HG02588 (cell line): ENCODE data around the gene GRIK1.

ENCODE experiments used
- ATAC-seq: cut with Tn5 transposase; IDR thresholded peaks from one replicate; pipeline ENCODE4 v1.9.1; 2021; ENCODE audit warnings: mild to moderate bottlenecking, moderate library complexity; ENCODE audit not compliant: unreplicated experiment

The GRIK1 gene

DNA sequence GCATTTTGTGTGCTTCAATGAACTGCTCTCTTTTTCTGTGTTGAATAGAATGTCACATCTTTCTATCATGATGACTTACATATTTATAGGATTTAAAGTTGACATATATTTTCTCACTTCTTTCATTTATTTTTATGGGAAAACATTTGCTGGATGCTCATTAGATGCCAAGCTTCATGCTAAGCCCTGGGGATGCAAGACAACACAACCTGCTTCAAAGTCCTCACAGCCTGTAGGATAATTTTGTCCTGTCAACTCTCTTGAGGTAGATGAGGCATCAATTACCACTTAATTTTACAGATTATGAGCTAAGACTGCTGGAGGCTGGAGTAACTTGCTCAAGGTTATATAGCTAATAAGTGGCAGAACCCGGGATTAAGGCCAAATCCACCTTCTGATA lies 264.3 kb downstream of the GRIK1 start:
- no peak for ATAC-seq

DNA sequence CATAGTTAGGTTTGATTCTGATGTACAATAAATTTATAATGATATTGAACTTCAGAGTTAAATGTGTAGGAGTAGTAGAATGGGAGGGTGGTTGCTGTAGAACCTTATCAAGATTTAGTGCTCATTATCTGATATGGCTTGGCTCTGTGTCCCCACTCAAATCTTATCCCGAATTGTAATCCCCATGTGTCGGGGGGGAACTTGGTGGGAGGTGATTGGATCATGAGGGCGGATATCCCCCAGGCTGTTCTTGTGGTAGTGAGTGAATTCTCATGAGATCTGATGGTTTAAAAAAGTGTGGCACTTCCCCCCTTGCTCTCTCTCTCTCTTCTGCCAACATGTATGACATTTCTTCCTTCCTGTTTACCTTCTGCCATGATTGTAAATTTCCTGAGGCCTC lies 265.5 kb downstream of the GRIK1 start:
- ATAC-seq: no peak

DNA sequence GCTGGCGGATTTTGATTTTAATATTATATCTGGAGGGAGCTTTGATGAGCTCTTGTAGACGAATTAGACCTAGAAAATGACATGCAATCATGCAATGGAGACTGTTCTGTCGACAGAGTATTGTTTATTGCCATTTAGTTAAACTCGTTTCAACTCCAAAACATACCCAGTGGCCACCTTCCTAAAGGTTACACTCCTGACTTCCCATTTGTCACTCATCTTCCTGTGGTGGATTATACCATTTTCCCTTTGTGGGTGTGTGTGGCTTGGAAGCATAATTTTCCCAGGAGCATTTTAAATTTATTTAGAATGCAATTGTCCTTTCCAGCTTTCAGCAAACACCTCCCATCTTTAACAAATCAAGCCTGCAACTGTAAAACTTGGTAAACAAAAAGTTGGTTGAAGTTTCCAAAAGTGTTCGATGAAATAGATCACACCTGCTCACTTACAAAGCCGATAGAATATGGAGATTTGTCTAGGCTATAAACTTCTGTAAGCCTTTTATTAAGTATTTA lies 266.6 kb downstream of the GRIK1 start:
- no peak for ATAC-seq

DNA sequence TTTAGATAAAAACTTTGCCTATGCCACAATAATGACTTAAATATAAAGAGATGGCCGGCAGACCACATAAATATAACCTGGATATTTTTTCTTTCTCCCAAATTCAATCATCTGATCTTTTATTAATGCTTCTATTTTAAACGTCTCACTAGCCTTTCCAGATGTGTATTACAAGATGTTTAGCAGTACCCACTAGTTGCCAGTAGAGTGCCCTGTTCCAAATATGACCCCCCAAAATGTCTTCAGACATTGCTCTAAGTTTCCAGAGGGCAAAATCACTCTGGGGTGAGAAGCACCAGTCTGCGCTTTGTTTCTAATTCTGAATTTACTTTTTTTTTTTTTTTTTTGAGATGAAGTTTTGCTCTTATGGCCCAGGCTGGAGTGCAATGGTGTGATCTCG lies 268.1 kb downstream of the GRIK1 start:
- no peak for ATAC-seq

DNA sequence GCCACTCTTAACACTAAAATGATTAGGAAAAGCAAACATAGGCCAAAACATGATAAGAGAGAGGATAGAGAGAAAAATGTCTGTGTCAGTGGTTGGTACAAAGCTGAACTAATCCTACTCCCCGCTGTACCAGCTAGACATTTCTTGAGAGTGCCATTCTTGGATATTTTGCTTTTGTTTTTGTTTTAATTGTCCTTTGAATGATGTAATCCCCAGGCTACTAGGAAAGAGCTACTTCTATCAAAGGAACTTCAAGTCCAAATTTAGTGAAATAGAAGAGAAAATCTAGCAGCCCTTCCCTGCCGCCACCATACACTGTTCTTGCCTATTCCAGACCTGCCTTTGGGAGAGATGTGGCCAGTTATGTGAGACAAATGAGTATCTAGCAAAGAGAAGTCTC lies 269.6 kb downstream of the GRIK1 start:
- ATAC-seq: no peak

DNA sequence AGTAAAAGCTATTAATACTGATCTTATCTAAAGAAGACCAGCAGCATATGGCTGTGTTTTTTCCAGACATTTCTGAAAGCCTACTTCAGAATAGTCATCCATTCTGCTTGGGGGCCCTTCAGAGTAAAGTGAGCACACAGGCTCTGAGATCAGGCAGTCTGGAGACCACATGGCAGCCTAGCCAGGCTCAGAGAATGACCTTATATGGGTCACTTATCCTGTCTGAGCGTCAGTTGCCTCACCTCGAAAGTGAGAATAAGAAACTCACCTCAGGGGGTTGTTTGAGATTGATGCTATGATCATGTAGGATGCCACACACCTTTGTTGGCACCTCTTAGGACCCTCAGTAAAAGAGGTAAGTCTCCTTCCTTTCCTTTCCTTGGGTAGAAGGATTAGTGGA lies 270.4 kb downstream of the GRIK1 start:
- ATAC-seq: no peak

DNA sequence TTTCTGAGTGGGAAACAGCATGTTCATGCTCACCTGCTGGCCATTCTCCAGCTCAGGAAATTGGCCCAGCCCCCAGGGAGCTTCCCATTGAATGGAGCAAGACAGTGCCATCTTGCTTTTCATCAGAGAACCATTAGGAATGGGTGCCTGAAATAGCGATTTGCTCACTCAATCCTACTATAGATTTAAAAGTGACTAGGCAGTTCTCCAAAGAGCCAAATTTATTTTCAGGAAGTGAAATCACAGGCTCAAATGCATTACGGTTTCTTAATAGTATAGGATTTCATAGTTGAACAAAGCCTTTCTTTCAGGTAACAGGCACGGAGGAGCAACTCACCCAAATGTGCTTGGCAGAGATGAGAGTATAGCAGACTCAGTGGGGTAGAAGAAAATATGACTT lies 272.1 kb downstream of the GRIK1 start:
- ATAC-seq: no peak

DNA sequence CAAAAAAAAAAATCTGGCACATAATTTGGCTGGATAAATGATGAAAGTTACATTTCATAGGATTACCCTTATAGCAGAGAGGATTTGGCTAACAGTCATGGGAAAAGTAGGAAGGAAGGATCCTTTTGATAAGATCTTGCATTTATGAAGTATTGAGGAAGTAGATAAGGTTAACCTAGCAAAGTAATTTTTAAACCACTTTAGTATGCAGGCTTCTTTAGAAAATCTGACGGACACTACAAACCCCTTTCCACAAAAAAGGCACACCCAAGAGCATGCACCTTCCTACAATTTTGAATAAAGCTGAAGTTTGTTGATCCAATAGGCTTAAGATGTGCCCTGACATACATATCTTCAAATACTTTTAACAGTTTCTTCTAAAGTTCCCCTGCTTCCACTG lies 275.2 kb downstream of the GRIK1 start:
- ATAC-seq: no peak

DNA sequence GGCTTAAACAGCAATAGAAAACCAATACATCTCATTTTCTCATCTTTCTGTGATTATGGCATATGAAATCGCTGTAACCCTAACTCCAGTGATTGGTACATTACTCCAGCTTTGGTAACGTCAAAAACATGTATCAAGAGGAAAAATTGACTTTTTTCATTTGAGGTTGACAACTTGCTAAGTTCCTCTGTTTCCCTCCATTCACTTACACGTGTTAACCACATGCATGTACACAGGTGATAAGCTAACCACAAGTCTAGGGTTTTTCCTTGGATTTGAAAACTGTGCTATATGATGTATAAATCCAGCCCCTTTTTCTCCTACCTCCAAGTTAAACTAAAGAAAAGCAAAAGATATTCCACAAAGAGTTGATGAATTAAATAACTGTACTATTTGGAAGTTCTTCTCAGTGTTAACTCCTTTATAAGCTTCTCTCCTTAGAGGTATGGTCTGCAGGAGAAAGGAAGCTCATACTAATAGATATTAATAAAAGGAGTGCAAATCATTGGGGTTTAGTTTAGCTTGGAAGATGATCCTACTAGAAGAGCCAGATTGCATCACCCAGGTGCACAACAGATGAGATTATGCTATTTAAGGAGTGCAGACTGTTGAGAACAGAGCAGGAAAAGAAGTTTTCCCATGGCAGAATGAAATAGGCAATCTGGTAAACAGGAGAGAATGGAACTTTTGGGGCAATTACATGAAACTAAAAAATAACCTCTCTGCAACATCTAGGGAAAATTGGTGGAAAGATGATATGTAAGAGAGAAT lies 277.9 kb downstream of the GRIK1 start:
- no peak for ATAC-seq

DNA sequence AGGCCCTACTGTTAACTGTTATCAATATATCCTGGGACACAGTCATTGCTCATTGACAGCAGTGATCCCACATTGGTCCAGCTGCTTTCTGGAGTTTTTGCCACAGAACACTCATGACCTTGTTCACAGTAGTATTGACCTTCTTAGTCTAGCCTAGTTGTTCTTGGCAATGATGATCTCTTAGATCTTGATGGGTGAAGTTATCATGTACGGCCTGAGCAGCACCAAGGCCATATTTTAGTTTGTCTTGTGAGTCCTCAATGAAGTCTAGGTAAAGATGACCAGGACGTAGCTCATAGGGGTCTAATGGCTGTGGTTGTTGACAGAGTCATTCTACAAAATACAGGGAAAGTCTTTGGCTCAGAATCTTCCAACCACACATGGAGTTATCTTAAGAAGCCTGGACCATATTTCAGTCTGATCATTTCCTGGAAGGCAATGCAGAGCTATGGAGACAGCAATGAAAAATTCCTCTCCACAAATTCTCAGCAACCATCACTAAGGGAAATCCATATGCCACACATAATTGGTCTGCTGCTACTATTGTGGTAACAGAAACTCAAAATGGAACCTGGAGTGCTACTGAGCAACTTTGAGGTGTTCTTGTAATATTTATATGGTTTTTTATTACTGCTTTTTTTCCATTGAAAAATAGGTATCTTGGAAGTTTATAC lies 279.6 kb downstream of the GRIK1 start:
- ATAC-seq: no peak

DNA sequence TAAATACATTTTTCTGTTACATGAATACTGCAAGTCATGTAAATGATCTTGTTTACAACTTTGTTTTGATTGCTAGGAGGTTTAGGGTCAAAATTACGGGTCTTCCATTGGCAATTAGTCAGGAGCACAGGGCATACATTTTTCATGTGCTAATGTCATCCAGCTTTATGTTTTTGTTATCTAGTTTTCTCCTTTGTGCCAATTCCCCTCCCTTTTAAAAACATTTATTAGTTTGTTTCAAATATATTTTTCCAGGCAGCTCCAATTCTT lies 280.9 kb downstream of the GRIK1 start:
- ATAC-seq: no peak

DNA sequence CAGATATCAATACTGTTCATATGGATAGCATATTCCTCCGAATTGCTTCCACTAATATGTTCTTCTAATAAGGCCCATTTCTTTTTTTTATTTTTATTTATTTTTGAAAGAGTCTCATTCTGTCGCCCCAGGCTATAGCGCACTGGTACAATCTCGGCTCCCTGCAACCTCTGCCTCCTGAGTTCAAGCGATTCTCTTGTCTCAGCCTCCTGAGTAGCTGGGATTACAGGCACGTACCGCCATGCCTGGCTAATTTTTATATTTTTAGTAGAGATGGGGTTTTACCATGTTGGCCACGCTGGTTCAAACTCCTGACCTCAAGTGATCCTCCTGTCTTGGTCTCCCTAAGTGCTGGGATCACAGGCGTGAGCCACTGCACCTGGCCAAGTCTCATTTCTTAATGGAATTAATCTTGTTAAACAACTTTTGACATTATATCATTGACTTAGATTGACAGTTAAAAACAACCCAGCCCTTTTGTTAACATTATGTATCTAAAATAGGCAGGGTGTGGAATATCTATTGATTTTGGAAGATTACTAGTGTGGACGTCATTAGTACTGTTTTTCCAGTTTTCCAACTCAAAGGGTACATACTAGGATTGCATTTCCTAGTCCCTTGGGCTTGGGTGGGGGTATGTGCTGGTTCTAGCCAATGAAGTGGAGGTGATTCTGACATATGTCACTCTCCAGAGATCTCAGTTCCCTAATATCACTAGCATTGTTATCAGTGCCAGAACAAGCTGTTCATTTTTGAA lies 281.4 kb downstream of the GRIK1 start:
- no peak for ATAC-seq

DNA sequence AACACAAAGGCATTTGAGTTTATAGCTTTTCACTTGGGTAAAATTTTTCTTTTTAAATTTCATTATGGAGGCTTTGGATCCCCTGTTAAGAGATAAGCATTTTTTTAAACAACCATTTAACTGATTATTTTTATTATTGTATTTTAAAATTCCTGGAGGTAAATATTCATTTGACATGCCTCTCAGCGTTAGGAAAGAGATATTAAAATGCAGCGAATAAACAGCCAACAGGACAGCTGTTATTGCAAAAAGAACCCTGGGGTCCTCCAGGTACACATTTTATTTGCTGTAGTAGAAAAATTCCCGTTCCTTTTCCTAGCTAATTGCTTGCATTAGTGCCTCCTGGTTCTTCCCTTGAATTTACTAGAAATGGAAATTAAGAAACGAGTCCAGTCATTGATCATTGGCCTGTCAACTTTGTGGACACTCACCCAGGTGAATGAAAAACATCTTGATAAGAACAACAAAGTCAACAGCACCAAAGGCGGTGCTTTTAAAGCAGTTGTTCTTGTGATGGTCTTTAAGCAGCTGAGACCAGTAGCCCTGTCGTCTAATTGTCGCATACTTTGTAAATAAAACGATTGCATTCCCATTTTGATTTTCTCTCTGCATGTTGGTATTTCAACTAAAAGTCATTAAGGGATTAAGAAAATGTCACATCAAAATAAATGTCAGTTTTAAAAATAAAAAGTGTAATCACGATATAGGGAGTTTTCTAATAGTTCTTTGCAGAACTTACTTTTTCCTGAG lies 282.4 kb downstream of the GRIK1 start:
- no peak for ATAC-seq

DNA sequence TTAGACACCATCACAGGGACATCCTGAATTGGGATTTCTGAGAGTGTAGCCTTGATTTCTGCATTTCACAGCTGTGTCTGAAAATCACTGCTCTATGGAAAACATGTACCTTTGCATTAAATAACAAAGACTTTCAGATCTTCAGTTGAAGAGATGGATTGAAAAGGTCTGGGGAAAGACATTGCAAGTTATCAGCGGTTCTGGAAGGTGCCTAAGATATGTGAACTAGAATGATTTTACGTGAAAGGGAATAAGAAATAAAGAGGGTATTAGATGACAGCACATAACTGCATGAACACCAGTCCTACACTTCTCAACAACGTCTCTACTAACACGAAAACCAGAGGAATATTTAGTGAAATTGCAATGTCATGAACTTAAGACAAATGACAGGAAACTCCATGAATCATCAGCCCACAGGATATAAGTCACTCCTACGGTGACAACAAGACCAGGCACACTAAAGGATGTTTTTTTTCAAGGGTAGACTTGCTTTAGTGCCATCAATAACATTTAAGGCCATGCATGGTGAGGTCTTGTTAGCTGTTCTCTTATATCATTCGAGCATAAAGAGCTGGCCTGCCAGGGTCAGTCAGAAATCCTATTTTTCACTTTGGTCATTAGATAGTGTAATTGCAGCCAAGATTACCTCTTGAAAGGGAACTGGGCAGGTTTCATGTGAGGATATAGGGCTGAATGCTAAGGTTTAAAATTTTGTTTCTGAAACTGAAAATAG lies 283.1 kb downstream of the GRIK1 start:
- no peak for ATAC-seq

DNA sequence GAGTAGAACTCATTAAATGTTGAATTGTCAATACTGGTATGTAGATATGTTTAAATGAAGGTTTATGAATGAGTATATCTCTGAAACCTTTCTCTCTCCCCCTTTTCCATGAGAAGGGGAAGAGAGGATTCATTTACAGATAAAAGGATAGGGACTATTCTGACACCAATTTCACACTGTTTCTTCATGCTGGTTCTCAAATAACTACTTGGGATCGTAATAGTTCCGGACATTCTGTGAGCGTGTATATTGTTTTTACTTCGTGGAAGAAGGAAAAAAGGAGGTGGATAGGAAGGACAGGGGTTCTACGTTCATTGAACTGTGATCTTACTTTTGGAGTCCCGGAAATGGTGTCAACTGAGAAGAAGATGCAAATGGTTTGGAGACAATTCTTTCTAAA lies 284.2 kb downstream of the GRIK1 start:
- ATAC-seq: no peak

DNA sequence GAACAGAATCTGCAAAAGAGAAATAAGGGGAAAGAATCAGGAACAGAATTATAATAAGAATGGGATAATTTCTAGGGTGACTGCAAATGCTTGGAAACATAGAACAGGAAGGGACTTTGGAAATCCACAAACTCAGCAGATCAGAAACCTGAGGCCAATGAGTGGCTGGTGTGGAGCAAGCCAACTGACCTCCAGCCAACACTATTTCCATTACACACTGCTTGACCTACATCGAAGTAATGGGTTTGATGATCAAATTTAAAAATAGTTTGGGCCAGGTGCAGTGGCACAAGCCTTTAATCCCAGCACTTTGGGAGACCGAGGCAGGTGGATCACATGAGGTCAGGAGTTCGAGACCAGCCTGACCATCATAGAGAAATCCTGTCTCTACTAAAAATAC lies 284.9 kb downstream of the GRIK1 start:
- no peak for ATAC-seq

DNA sequence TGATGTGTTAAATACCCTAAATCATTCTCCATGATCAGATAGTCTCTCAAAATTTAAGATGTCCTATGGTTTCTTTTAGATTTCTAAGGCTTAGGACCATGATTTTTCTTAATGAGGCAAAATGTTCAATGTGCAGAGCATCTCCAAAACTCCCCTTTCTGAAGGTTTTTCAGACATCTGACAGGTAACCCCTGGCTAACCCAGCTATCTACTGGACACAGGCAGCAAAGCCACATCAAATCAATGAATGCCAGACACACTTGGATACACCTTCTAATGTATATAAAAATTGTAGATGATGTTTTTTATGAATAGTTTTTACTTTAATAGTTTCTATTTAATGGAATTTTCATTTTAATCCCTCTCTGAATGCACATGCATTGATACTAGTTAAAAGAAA lies 285.6 kb downstream of the GRIK1 start:
- no peak for ATAC-seq

DNA sequence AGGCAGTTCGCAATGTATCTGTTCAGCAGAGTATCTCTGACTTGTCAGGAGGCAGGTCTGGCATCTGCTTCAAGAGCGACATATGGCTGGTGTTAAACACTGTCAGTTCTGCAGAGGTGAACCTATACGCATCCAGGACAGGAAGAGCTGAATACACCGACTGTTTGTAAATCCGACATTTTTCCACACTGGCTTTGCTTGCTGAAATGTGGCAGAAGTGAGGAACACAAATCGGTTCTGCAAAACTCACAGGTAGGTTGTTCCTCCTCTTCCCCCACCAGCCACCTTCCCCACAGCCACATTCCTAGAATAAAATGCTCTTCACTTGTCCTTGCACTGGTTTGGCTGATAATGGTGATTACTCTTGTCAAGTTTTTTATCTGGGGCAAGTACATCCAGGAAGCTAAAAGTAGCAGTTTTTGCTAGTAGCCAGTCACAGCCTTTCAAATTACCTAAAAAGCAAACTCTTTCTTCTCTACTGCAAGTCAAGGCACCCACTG lies 289.2 kb downstream of the GRIK1 start:
- no peak for ATAC-seq

DNA sequence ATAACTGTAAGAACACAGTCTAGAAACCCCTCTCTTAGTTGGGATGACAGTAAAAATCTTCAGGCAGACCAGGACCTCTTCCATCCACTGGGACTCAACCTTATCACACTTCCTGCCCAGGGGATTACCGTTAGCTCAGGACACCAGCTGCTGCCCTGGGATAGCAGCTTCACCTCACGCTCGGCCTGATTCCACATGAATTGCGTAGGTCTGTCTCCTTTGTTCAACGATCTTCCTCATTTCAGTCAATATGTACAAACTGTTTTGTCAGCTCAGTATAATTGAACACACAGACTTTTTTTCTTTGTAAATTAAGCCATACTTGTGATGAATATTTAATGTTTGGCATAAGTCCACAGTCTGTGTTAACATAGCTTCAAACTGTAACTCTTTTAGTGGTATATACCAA lies 290.4 kb downstream of the GRIK1 start:
- no peak for ATAC-seq

DNA sequence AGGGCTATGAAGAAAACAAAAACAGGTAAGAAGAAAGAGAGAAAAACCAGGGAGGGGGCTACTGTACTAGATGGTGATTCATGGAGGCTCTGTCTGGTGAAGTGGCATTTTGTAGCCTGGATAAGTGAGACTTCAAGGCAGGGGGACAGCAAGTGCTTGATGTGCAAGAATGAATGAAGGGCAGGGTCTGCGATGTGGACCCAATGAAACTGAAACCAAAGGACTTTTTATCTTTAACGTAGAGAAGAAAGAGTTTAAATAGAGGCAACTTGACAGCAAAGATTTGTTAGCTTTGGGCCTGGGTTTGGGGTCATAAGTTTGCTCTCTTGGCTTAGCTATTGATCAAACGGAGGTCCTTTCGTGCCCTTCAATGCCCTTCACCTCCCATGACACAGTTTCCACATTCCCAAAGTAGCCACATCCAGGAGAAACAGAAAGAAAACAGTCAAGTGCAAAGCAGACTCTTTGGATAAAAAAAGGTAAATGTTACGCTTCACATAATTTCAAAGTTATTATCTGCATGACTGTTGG lies 291.0 kb downstream of the GRIK1 start:
- ATAC-seq: no peak
